Panc1 (cell line): Measurements from ENCODE around the gene MTHFD1L. TPM values are rescaled to one million over a fixed set of nuclear protein-coding genes. Genes with fewer than 3 reads are reported as not detected.

Source experiments
- ATAC-seq: fragments of 200-7000 bp; cut with Tn5 transposase; 2 replicates; pipeline ENCODE4 v1.9.1; 2020; ENCODE audit warnings: mild to moderate bottlenecking, moderate library complexity
- BruUV-seq: library from RNA; stranded (reverse); fragments of 400-500 nt; replicated peaks from 2 replicates; lab custom pipeline; 2021; lab: Mats Ljungman, UMichigan
- CTCF ChIA-PET: fragments of 300-600 bp; sonication (Branson Sonifier 250); formaldehyde crosslinking; loops from one replicate; lab custom pipeline; 2022; ENCODE audit warnings: antibody characterized with exemption; lab: Charles Lee
- POLR2A ChIA-PET: fragments of 300-600 bp; sonication (Branson Sonifier 250); formaldehyde crosslinking; loops from one replicate; lab custom pipeline; 2022; ENCODE audit warnings: antibody characterized with exemption; lab: Charles Lee
- DNase-seq: peaks from one replicate; pipeline ENCODE4 v3.0.0-alpha.2; 2010; ENCODE audit warnings: low read depth, low spot score
- H3K27ac ChIP-seq: 2 replicates; pipeline ENCODE4 v1.5.1; 2011; ENCODE audit warnings: mild to moderate bottlenecking, low read length, inconsistent platforms
- H3K27me3 ChIP-seq: fragments of 200-500 bp; sonication (Bioruptor generic); 2 replicates; pipeline ENCODE4 v1.6.0; 2014; ENCODE audit warnings: low read length, inconsistent platforms; ENCODE audit not compliant: control insufficient read depth, insufficient read depth
- H3K36me3 ChIP-seq: fragments of 200-500 bp; sonication (Bioruptor generic); 2 replicates; pipeline ENCODE4 v1.5.1; 2014; ENCODE audit warnings: inconsistent platforms, mild to moderate bottlenecking, low read length, moderate library complexity; ENCODE audit not compliant: control insufficient read depth, insufficient read depth
- H3K4me1 ChIP-seq: 2 replicates; pipeline ENCODE4 v1.5.1; 2011; ENCODE audit warnings: inconsistent platforms, mild to moderate bottlenecking, low read length, moderate library complexity; ENCODE audit not compliant: control insufficient read depth, insufficient read depth
- H3K4me3 ChIP-seq, 2 experiments: 2 replicates each; pipeline ENCODE4 v1.5.1; 2011 to 2012; ENCODE audit warnings: low read depth in 2 of 2, low read length in 2 of 2, mild to moderate bottlenecking in 2 of 2, inconsistent platforms in 1 of 2, moderate library complexity in 1 of 2
- H3K9me3 ChIP-seq: fragments of 200-500 bp; sonication (Bioruptor generic); 2 replicates; pipeline ENCODE4 v1.5.1; 2014; ENCODE audit warnings: low read depth, mild to moderate bottlenecking, inconsistent platforms, low read length, moderate library complexity; ENCODE audit not compliant: control insufficient read depth, insufficient read depth
- POLR2AphosphoS5 ChIP-seq: IDR thresholded peaks from 2 replicates; pipeline ENCODE4 v1.6.1; 2012; ENCODE audit warnings: mild to moderate bottlenecking, low read depth, low read length, moderate library complexity
- SIN3A ChIP-seq: IDR thresholded peaks from 2 replicates; pipeline ENCODE4 v1.6.1; 2012; ENCODE audit warnings: low read depth, mild to moderate bottlenecking, low read length, moderate library complexity, borderline replicate concordance; ENCODE audit not compliant: insufficient read depth
- TCF7L2 ChIP-seq: IDR thresholded peaks from 2 replicates; pipeline ENCODE4 v1.6.1; 2011; ENCODE audit warnings: mild to moderate bottlenecking, low read depth, low read length, inconsistent platforms
- in situ Hi-C: cut with HindIII; loops from 2 replicates; pipeline ENCODE4 v1.10.0; 2016; ENCODE audit warnings: low sequenced_read_pairs, low pct_unique_long_range_greater_than_20kb
- intact Hi-C: fragments of 100-400 bp; cut with micrococcal nuclease; formaldehyde crosslinking; loops from one replicate; pipeline ENCODE4 v1.10.0; 2022; ENCODE audit not compliant: unreplicated experiment
- total RNA-seq: library from RNA; stranded (reverse); gene quantifications from one replicate; pipeline ENCODE4 v1.2.1, GENCODE V29; 2021; ENCODE audit not compliant: unreplicated experiment
- TF ChIP-seq, protein P1 (sequence below): fragments of 450-650 bp; IDR thresholded peaks from 2 replicates; pipeline ENCODE4 v1.5.1; 2017; ENCODE audit warnings: mild to moderate bottlenecking
- TF ChIP-seq, protein P2 (sequence below), 2 experiments: IDR thresholded peaks; 2 replicates each; pipeline ENCODE4 v1.6.1; 2011 to 2012; ENCODE audit warnings: low read depth in 2 of 2, control low read depth in 1 of 2, low read length in 1 of 2, mild to moderate bottlenecking in 1 of 2, moderate library complexity in 1 of 2; ENCODE audit not compliant: insufficient read depth in 1 of 2

MTHFD1L gene
- total RNA-seq, 1 experiment from 2014 or later: 76.2 TPM

DNA sequence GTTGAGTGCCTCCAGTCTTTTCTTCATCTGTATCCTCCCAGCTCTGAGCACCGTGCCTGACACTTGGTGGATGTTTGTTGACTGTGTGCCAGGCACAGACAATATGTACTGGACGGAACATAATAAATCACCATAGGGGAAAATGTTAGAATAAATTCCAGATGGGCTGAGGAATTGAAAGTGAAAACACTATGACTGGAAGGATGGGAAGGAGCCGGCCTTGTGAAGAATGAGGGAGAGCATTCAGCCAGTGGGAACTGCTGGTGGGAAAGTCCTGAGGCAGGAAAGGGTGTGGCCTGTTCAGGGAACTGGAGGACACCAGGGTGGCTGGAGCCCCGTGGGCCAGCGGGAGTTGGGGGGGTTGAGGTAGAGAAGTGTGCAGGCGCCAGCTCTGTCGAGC is 75.4 kb downstream of the MTHFD1L start:
- Histone ChIP-seq H3K36me3 (peaks cover 14% of the 10 kb centered on the region), H3K4me3 (no peak overlapping the region), H3K4me1 (no peaks in the 10 kb centered on the region), H3K27me3 (no peaks in the 10 kb centered on the region), H3K9me3 (no peaks in the 10 kb centered on the region), H3K27ac (no peak overlapping the region)
- intact Hi-C loops (no loop called here), in situ Hi-C loops (no loop called here)
- TF ChIP-seq, protein P1, sequence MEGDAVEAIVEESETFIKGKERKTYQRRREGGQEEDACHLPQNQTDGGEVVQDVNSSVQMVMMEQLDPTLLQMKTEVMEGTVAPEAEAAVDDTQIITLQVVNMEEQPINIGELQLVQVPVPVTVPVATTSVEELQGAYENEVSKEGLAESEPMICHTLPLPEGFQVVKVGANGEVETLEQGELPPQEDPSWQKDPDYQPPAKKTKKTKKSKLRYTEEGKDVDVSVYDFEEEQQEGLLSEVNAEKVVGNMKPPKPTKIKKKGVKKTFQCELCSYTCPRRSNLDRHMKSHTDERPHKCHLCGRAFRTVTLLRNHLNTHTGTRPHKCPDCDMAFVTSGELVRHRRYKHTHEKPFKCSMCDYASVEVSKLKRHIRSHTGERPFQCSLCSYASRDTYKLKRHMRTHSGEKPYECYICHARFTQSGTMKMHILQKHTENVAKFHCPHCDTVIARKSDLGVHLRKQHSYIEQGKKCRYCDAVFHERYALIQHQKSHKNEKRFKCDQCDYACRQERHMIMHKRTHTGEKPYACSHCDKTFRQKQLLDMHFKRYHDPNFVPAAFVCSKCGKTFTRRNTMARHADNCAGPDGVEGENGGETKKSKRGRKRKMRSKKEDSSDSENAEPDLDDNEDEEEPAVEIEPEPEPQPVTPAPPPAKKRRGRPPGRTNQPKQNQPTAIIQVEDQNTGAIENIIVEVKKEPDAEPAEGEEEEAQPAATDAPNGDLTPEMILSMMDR: no peak
- no peak for TF ChIP-seq TCF7L2
- TF ChIP-seq SIN3A: no peak
- TF ChIP-seq POLR2AphosphoS5: no peak
- TF ChIP-seq, protein P2, sequence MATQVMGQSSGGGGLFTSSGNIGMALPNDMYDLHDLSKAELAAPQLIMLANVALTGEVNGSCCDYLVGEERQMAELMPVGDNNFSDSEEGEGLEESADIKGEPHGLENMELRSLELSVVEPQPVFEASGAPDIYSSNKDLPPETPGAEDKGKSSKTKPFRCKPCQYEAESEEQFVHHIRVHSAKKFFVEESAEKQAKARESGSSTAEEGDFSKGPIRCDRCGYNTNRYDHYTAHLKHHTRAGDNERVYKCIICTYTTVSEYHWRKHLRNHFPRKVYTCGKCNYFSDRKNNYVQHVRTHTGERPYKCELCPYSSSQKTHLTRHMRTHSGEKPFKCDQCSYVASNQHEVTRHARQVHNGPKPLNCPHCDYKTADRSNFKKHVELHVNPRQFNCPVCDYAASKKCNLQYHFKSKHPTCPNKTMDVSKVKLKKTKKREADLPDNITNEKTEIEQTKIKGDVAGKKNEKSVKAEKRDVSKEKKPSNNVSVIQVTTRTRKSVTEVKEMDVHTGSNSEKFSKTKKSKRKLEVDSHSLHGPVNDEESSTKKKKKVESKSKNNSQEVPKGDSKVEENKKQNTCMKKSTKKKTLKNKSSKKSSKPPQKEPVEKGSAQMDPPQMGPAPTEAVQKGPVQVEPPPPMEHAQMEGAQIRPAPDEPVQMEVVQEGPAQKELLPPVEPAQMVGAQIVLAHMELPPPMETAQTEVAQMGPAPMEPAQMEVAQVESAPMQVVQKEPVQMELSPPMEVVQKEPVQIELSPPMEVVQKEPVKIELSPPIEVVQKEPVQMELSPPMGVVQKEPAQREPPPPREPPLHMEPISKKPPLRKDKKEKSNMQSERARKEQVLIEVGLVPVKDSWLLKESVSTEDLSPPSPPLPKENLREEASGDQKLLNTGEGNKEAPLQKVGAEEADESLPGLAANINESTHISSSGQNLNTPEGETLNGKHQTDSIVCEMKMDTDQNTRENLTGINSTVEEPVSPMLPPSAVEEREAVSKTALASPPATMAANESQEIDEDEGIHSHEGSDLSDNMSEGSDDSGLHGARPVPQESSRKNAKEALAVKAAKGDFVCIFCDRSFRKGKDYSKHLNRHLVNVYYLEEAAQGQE (IDR thresholded peaks at IDR 0.05; ENCODE audit: insufficient read depth in 1 of 2, low read depth in 2 of 2, low read length in 1 of 2): no peak
- no TSS peak for BruUV-seq
- DNase-seq: no peak
- ChIA-PET CTCF (no interaction called here), POLR2A (no interaction called here)
- ATAC-seq: no peak

DNA sequence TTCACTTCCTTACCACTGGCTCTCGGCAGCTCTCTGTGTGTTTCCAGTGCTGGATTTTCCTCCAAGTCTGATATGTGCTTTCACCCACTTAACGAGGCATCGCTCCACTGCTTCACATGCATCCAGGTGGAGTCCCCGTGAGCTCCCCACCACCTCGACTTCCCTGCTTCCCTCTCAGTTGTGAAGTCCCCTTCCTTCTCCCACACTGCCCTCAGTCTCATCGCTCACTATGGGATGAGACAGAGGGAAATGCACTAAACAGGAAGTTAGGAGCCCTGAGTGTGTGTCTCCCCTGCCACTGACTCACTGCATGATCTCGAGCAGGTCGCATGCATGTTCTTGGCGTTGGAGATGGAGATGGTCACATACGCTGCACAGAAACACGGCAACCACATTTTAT is 84.0 kb downstream of the MTHFD1L start:
- Histone ChIP-seq H3K27me3 (no peaks in the 10 kb centered on the region), H3K4me1 (no peaks in the 10 kb centered on the region), H3K27ac (no peak overlapping the region), H3K9me3 (no peaks in the 10 kb centered on the region), H3K4me3 (no peak overlapping the region), H3K36me3 (peaks cover 19% of the 10 kb centered on the region)
- TF ChIP-seq, protein P2 (IDR thresholded peaks at IDR 0.05; ENCODE audit: insufficient read depth in 1 of 2, low read depth in 2 of 2, low read length in 1 of 2): no peak
- no peak for TF ChIP-seq POLR2AphosphoS5
- TF ChIP-seq TCF7L2: no peak
- no peak for TF ChIP-seq SIN3A
- TF ChIP-seq, protein P1: no peak
- ChIA-PET CTCF (no interaction called here), POLR2A (no interaction called here)
- DNase-seq: no peak
- intact Hi-C loops (no loop called here), in situ Hi-C loops (no loop called here)
- BruUV-seq: no TSS peak
- ATAC-seq: no peak
